LNCaP clone FGC (cell line): ENCODE results near the gene MTREX.

ENCODE experiments used
- DNase-seq: peaks from one replicate; pipeline ENCODE4 v3.0.0-alpha.2; 2011; ENCODE audit warnings: low read depth
- H3K4me3 ChIP-seq: 2 replicates; pipeline ENCODE4 v1.5.1; 2011; ENCODE audit warnings: mild to moderate bottlenecking, low read depth, low read length, control low read depth
- TF ChIP-seq, protein P1 (sequence below): IDR thresholded peaks from 2 replicates; pipeline ENCODE4 v1.5.1; 2012; ENCODE audit warnings: mild to moderate bottlenecking; ENCODE audit not compliant: control insufficient read depth, insufficient read depth; ENCODE audit errors: extremely low read depth

MTREX gene

DNA sequence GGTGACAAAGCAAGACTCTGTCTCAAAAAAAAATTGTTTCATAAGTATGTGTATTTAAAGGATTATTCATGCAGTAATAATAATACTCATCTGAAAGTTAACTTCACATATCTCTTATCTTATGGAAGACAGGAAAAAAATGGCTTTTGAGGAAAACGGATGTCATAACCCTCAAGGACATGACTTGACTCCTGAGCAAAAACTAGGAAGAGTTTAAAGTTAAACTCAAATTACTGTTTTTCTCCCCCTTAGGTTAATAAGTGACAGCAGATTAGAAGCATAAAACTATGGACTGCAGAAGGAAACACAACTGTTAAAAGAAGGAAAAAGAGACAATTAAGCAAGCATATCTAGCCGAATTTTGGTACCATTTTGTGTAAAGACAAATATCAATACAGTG is 16.8 kb upstream of the MTREX start:
- H3K4me3 ChIP-seq = no peak overlapping the region
- TF ChIP-seq, protein P1, sequence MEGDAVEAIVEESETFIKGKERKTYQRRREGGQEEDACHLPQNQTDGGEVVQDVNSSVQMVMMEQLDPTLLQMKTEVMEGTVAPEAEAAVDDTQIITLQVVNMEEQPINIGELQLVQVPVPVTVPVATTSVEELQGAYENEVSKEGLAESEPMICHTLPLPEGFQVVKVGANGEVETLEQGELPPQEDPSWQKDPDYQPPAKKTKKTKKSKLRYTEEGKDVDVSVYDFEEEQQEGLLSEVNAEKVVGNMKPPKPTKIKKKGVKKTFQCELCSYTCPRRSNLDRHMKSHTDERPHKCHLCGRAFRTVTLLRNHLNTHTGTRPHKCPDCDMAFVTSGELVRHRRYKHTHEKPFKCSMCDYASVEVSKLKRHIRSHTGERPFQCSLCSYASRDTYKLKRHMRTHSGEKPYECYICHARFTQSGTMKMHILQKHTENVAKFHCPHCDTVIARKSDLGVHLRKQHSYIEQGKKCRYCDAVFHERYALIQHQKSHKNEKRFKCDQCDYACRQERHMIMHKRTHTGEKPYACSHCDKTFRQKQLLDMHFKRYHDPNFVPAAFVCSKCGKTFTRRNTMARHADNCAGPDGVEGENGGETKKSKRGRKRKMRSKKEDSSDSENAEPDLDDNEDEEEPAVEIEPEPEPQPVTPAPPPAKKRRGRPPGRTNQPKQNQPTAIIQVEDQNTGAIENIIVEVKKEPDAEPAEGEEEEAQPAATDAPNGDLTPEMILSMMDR = no peak
- DNase-seq = no peak

- H3K4me3 ChIP-seq = no peak overlapping the region
- TF ChIP-seq, protein P1 = no peak
- no peak for DNase-seq
Observed at GRCh38 chr5:55294935-55295334, 12.9 kb upstream of the MTREX start.

GRCh38 chr5:55300890-55301289 is 6.9 kb upstream of the MTREX start:
- no peak overlapping the region for H3K4me3 ChIP-seq
- no peak for DNase-seq
- TF ChIP-seq, protein P1 = no peak

GRCh38 chr5:55303238-55303690 is 4.5 kb upstream of the MTREX start:
- TF ChIP-seq, protein P1 = no peak
- H3K4me3 ChIP-seq = no peak overlapping the region
- DNase-seq = no peak

GRCh38 chr5:55304584-55304983 is 3.2 kb upstream of the MTREX start:
- TF ChIP-seq, protein P1 = no peak
- H3K4me3 ChIP-seq = no peak overlapping the region
- DNase-seq = no peak

DNA sequence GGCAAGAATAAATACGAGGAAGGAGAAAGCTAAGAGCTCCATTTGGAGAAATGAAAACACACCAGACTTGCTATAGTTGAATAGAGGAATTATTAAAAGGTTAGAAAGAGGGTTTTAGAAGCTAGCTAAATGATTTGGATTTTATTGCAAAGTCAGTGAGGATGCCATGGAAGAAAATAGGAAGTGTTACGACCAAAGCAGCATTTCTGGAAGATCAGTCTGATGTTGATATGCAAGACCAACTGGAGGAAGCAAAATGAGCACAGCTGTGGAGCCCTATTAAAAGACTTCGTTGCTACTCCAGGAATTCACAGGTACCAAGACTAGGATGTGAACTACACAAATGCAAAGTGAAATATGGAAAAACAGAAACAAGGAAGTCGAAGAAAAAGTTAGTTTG is 2.4 kb upstream of the MTREX start:
- no peak for DNase-seq
- TF ChIP-seq, protein P1 = no peak
- H3K4me3 ChIP-seq = no peak overlapping the region

DNA sequence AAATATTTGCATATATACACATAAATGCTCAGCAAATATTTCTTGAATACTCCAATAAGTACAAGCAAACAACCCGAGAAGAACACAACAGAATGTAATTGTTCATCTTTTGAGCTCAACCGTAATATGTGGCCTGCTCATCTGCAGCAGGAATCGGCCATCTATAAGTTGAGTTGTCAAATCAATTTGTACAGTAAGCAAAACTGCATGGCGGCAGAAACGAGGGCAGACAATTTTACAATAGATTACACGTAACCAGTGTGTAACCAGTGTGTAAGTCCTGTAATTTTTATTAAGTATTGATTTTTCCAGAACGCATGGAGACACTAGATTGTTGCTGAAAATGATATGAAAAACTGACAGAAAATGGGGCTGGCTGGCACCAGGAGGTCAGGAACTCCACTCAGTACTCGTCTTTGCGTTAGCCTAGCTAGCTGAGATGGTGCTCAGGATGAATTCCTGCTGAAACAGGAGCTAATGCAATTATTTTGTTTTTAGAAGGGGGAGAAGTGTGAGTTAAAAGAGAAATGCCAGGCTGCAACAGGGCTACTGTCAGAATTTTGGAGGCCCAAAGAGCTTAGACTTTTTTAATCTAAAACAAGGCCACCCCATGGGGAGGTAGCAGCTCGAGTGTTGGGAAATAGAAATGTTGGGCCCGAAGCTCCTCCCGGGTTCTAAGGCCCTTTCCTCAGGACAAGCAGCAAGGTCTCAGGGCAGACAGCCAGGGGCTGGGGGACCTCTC is 977 bp upstream of the MTREX start:
- DNase-seq = peak; percentile 50

More for the DNA sequence above, 977 bp upstream of the MTREX start:
- peak overlapping the region; percentile 80 for H3K4me3 ChIP-seq
- TF ChIP-seq, protein P1 = no peak
